ENCODE data around the gene PLA2G5.

DNA sequence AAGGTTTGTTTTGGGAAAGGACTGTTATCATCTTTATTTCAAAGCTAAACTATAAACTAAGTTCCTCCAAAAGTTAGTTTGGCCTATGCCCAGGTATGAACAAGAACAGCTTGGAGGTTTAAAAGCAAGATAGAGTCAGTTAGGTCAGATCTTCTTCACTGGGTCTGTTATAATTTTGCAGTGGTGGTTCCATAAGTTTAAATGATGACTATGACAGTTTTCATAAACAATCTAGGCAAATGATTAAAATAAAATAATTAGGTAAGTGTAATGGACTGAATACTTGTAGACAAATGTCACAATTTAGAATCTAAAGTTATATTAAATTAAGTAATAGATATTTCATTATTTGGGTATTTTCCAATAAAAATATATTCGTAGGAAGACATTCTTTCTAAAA, 21.4 kb upstream of the PLA2G5 start:
- TF ChIP-seq CTCF (IDR thresholded peaks at IDR 0.05) (no peak), POLR2A (IDR thresholded peaks at IDR 0.05) (no peak)

Data from lower leg skin (tissue), 3 donors.